Islet precursor cell (in vitro differentiated cells): ENCODE data around the gene CLSTN3.

Experiments
- DNase-seq: peaks from one replicate; pipeline ENCODE4 v3.0.0-alpha.2; 2018

CLSTN3 gene

GRCh38 chr12:7128681-7129286 is 1.4 kb upstream of the CLSTN3 start, which contains the start of gene RBP5:
Gene RBP5 (minus strand): TSS chr12:7128889. CDS start chr12:7128775, 114 bp downstream.
- no peak for DNase-seq

- no peak for DNase-seq
These were observed 792 bp upstream of the CLSTN3 start for GRCh38 chr12:7129287-7129871.

GRCh38 chr12:7130701-7131501 is 730 bp downstream of the CLSTN3 start:
- peak; percentile 94 for DNase-seq

- DNase-seq: no peak
These were observed 1.3 kb downstream of the CLSTN3 start for GRCh38 chr12:7131502-7131866.

- no peak for DNase-seq
These were observed 4.4 kb downstream of the CLSTN3 start for GRCh38 chr12:7134396-7135166.

- DNase-seq: no peak
These were observed 5.9 kb downstream of the CLSTN3 start for GRCh38 chr12:7136071-7136470.

GRCh38 chr12:7136676-7137075 is 6.5 kb downstream of the CLSTN3 start:
- no peak for DNase-seq

- no peak for DNase-seq
These were observed 7.7 kb downstream of the CLSTN3 start for GRCh38 chr12:7137908-7138307.

- DNase-seq: no peak
These were observed 9.0 kb downstream of the CLSTN3 start for GRCh38 chr12:7139200-7139599.

- DNase-seq: no peak
These were observed 11.3 kb downstream of the CLSTN3 start for GRCh38 chr12:7141351-7142005.

- DNase-seq: peak; percentile 88
These were observed 12.0 kb downstream of the CLSTN3 start for GRCh38 chr12:7142056-7142644.

GRCh38 chr12:7142809-7143465 is 12.8 kb downstream of the CLSTN3 start:
- DNase-seq: no peak

GRCh38 chr12:7143564-7143963 is 13.4 kb downstream of the CLSTN3 start:
- DNase-seq: no peak

GRCh38 chr12:7144414-7145120 is 14.4 kb downstream of the CLSTN3 start:
- DNase-seq: peak; percentile 50

GRCh38 chr12:7145671-7146070 is 15.5 kb downstream of the CLSTN3 start:
- peak; percentile 52 for DNase-seq

- DNase-seq: peak; percentile 53
These were observed 16.1 kb downstream of the CLSTN3 start for GRCh38 chr12:7146228-7146627.

- DNase-seq: peak; percentile 41
These were observed 16.7 kb downstream of the CLSTN3 start for GRCh38 chr12:7146906-7147305.

GRCh38 chr12:7150356-7150755 is 20.2 kb downstream of the CLSTN3 start:
- no peak for DNase-seq

- DNase-seq: no peak
These were observed 20.7 kb downstream of the CLSTN3 start for GRCh38 chr12:7150841-7151240.

- no peak for DNase-seq
These were observed 21.4 kb downstream of the CLSTN3 start for GRCh38 chr12:7151532-7151931.

- DNase-seq: no peak
These were observed 22.6 kb downstream of the CLSTN3 start for GRCh38 chr12:7152818-7153217.
